Measurements from ENCODE around the gene PTK6. TPM values are rescaled to one million over a fixed set of nuclear protein-coding genes. Genes with fewer than 3 reads are reported as not detected.
"Not testable (repeated sequence)": the region's sequence is repeated elsewhere in the genome, so short reads cannot be mapped to it uniquely, and the experiment has no call there.

PTK6 gene
- total RNA-seq, 1 donor from 2014 or later = 0.13 TPM

DNA sequence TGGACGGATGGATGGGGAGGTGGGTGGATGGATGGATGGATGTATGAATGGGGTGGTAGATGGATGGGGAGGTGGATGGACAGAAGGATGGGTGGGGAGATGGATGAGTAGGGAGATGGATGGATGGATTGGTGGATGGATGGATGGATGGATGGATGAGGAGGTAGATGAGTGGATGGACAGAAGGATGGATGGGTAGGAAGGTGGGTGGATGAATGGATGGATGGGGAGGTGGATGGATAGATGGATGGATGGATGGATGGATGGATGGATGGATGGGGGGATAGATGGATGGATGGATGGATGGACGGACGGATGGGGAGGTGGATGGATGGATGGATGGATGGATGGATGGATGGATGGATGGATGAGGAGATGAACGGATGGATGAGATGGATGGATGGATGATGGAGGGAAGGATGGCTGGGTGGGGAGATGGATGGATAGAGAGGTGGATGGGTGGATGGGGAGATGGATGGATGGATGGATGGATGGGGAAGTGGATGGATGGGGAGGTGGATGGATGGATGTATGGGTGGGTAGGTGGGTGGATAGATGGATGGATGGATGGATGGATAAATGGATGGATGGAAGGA is 45.4 kb downstream of the PTK6 start:
- ATAC-seq (no peak), DNase-seq (ENCODE audit: low spot score) (no peak)
- intact Hi-C loops (cut with DNase I) = no loop called here

DNA sequence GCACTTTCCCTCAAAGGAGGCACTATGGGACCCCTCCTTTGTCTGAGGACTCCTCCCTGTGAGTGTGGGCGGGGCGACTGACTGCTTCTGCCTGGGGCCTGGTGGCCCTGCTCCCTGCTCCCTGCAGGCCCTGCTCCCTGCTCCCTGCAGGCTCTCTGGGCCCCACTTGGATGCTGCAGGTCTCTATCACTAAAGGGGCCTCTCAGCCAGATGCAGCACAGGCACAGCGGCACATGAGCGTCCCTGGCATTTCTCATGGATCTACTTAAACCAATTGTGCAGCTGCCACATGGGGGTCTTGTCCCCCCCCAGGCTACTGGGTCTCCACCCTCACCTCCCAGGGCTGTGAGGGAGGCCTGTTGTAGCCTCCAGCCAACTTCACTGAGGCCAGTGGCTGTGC is 46.1 kb downstream of the PTK6 start:
- ATAC-seq (no peak), DNase-seq (ENCODE audit: low spot score) (no peak)
- intact Hi-C loops (cut with DNase I) = no loop called here

DNA sequence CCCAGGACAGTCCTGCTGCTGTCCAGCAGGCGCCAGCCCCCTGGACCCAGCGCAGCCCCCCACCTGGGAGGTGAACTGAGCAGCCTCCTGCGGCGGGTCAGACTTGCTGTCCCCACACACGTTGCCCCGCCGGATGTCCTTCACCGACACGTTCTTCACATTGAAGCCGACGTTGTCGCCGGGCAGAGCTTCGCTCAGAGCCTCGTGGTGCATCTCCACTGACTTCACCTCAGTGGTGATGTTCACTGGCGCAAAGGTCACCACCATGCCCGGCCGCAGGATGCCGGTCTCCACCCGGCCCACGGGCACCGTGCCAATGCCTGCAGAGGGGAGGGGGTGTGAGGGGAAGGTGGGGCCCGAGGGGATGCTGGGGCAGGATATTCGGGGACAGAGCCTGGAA is 46.8 kb downstream of the PTK6 start:
- intact Hi-C loops (cut with DNase I) = no loop called here
- ATAC-seq (no peak), DNase-seq (ENCODE audit: low spot score) (no peak)

DNA sequence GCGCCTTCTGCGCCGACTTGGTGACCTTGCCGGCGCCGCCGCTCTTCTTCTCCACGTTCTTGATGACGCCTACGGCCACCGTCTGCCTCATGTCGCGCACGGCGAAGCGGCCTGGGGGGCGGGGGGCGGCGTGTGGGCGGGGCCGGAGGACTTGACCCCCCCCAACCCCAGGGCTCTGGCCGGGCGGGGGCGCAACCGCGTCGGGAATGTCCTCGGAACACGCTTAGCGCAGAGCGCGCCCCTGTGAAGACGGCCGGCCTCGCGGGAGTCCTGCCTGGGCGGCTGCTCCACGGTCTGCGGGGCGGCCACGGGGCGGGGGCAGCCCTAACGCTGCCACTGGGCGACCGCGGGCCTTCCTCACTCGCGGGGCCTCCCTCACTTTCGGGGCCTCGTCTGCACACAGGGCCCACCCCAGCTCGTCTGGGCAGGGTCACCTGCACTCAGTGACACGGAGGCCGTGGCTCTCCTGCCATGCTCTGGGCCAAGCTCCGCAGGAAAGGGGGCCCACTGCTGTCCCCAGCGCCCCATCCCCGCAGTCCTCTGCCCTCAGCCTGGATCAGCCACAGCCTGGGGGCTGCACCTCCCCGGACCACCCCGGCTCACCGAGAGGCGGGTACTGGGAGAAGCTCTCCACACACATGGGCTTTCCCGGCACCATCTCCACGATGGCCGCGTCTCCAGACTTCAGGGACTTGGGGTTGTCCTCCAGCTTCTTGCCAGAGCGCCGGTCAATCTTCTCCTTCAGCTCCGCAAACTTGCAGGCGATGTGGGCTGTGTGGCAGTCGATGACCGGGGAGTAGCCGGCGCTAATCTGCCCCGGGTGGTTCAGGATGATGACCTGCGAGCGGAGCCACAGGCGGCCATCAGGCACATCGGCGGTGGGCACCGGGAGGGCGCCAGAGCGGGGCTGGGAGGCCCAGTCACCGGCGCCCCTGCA is 48.6 kb downstream of the PTK6 start:
- intact Hi-C loops (cut with DNase I) = no loop called here
- DNase-seq (ENCODE audit: low spot score) = no peak
- ATAC-seq = no peak

DNA sequence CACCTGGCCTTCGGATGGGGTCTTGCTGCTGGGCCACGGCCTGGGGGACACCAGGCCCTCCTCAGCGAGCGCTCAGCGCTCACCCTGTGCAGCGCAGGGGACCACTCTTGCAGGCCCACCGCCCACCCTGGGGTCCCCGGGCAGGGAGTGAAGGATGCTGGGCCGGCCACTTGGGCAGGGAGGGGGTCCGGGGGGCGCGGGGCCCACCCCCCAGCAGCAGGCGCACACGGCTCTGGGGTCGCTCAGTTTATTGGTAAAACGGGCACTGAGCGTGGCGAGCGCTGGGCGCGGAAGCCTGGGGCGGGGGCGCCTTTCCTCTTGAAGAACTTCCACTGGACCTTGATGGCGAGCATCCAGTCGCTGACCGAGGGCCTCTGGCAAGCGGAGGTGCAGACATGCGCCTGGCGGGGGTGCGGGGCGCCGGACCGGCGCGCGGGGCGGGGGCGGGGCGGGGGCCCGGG is 49.4 kb downstream of the PTK6 start:
- intact Hi-C loops (cut with DNase I) = no loop called here
- ATAC-seq (no peak), DNase-seq (ENCODE audit: low spot score) (no peak)

DNA sequence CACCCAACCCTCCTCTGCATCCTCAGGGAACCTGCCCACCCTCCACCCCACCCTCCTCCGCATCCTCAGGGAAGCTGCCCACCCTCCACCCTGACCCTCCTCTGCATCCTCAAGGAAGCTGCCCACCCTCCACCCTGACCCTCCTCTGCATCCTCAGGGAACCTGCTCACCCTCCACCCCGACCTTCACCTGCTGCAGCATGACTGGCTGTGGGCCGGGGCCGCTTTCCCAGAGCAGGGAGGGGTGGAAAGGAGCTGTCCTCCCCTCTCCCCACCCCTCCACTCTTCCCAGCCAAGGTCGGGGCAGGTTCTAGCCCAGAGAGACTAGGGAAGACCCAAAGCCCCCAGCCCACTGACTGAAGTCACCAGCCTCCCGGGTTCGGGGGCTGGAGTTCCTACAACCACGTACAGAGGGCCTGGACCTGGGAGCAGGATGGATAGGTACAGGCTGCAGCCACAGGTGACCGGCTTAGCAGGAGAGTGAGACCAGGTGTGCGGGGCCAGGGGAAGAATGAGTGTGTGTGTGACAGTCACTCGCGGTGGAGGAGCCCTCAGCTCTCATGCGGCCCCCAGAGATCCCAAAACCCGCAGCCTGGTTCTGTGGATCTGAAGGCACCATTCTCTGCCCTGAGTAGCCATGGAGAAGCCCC is 49.9 kb downstream of the PTK6 start:
- no peak for ATAC-seq
- intact Hi-C loops (cut with DNase I) = no loop called here
- DNase-seq (ENCODE audit: low spot score) = no peak

DNA sequence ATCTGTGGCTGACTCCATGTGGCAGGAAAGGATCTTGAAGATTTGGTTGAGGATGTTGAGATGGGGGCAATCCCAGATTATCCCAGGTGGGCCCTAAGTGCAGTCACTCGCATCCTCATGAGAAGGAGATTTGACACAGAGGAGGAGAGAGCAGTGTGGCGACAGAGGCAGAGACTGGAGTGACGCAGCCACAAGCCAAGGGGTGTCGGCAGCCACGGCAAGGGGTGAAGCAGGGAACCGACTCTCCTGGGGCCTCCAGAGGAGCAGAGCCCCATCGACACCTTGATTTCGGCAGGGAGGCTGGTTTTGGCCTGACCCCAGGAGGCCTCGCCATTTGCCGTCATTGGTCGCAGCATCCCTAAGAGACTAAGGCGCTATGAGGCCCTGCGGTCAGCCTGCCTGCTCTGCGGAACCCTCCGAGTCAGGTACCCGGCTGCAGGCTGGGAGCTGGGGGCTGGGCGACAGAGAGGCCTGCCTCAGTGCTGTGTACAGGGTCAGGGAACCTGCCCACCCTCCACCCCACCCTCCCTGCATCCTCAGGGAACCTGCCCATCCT is 50.8 kb downstream of the PTK6 start:
- no peak for DNase-seq (ENCODE audit: low spot score)
- intact Hi-C loops (cut with DNase I) = no loop called here
- ATAC-seq = no peak

DNA sequence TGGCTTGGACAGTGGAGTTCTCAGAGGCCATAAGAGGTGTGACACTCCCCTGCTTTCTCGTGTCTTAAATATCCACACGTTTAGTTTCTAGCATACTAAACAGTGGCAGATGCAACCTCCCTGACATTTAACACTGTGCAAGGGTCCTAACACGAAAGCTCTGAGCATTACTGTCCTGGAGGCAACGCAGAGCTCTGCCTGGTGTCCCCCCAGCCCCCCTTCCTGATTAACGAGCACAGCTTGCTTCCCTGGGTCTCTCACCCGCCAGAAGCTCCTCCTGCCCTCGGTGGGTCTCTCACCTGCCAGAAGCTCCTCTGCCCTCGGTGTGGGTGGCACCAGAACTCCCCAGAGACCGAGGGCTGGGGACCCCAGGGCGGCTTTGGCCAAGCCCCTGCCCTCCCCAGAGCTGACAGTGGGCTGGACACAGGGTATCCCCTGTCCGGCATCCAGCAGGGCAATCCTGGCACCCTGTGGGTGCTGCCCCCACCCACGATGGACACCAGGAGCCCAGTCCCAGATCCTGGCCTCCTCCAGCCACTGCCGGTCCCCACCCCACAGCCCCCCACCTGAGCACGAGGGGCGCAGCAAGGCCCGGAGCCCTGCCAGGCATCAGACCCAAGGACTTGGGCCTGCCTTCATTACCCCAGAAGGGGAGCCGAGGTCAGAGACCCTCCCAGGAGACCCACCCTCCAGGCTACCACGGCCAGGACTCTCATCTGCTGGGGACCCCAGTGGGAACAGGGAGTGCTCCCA is 52.3 kb downstream of the PTK6 start:
- DNase-seq (ENCODE audit: low spot score) (no peak), ATAC-seq (no peak)
- intact Hi-C loops (cut with DNase I) = no loop called here

DNA sequence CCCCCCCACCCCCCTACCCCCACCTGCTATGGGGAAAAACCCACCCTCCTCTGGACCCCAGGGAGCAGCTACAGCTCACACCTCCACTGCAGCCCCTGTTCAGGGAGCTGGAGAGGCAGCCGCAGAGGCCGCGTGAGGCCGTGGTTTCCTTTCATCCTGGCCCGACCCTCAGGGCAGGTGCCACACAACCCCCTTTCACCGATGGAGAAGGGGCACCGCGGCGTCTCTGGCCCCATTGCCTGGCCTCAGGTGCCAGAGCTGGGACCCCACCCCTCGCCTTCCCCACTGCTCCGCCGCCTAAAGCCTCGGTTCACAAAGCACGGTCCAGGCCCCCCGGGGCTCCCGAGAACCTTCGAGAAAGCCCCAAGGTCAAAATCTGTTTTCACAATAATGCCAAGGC is 52.9 kb downstream of the PTK6 start:
- DNase-seq (ENCODE audit: low spot score) (no peak), ATAC-seq (no peak)
- intact Hi-C loops (cut with DNase I) = no loop called here

DNA sequence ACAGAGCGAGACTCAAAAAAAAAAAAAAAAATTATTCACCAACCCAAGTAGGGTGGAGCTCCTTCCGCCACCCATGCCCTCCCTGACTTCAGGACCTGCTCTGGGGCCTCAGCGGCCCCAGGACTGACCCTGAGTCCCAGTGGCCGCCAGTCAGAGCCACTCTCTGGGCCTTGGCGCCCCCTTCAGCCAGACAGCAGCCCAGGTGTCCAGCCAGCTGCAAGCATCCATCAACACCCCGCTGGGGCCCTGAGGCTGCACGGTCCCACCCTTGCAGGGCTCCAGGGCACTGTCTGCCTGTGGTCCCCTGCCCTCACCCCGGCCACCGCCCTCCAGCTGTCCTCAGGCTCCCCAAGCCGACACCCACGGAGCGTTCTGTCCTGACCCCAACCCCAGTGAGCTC is 53.3 kb downstream of the PTK6 start:
- no peak for ATAC-seq
- intact Hi-C loops (cut with DNase I) = no loop called here

DNA sequence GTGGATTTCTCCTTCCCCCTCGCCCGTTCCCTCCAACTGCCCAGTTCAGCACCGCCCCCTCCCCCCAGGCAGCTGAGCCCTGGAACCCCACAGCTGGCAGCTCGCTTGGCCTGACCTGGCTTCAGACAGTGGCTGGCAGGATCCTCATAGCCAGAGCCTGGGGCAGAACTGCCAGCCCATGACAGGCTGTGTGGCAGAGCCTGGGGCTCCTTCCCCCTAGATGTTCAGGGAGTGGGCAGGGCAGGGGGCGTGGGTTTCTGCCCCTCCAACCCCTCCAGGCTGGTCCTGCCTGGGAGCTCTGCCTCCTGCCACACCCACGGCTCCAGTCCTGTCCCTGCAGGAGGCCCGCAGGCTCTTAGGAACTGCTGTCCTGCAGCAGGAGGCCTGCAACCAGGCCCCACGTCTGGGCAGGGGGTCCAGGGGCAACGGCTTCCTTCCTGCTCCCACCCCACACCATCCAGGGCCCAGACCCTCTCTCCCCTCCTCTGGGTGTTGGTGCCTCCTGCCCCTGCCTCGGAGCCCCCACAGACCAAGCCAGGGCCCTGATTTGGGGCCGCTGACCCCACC is 55.1 kb downstream of the PTK6 start:
- intact Hi-C loops (cut with DNase I) = no loop called here
- DNase-seq (ENCODE audit: low spot score) (no peak), ATAC-seq (no peak)

More for the DNA sequence above, 53.3 kb downstream of the PTK6 start:
- no peak for DNase-seq (ENCODE audit: low spot score)

DNA sequence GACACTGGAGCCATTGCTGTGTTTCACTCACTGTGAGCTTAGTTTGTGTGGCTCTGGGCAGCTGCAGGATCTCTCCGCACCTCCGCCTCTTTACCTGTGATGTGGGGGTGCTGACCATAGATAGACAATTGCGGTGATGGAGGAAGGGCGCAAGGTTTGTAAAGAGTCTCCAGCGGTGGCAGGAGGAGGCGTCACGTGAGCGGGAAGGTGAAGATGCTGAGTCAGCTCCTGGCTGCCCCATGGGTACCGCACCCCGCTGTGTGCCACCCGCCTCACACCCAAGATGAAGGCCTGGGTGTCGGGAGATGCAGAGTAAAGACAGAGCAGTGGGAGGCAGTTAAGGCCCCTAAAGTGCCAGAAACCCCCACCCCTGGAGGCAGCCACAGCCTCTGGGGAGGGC is 55.7 kb downstream of the PTK6 start:
- intact Hi-C loops (cut with DNase I) = no loop called here
- no peak for DNase-seq (ENCODE audit: low spot score)
- ATAC-seq = no peak

DNA sequence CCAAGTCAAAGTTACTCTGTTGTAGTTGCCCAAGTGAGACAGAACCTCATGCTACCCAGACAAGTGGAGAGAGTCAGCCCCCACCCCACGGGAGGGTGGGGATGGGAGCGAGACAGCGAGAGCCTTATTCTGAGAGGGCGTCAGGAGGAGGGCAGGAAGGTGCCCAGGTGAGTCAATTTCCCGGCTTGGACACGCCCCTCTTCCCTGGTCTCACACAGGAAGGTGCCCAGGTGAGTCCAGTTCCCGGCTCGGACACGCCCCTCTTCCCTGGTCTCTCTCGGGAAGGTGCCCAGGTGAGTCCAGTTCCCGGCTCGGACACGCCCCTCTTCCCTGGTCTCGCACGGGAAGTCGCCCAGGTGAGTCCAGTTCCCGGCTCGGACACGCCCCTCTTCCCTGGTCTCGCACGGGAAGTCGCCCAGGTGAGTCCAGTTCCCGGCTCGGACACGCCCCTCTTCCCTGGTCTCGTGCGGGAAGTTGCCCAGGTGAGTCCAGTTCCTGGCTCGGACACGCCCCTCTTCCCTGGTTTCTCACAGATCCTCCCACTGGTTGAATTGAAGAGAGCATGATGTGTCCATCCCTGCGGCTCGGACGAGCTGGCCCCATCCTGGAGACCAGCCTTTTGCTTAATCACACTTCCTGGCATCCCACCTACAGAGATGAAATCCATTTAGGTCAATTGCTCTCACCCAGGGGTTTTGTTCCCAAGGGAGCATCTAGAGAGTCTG is 57.3 kb downstream of the PTK6 start:
- DNase-seq (ENCODE audit: low spot score); ATAC-seq: not testable (repeated sequence)
- intact Hi-C loops (cut with DNase I) = loop anchor here (2.0 kb wide), 1 partner anchor 51 kb away; no protein-coding TSS in a partner anchor

DNA sequence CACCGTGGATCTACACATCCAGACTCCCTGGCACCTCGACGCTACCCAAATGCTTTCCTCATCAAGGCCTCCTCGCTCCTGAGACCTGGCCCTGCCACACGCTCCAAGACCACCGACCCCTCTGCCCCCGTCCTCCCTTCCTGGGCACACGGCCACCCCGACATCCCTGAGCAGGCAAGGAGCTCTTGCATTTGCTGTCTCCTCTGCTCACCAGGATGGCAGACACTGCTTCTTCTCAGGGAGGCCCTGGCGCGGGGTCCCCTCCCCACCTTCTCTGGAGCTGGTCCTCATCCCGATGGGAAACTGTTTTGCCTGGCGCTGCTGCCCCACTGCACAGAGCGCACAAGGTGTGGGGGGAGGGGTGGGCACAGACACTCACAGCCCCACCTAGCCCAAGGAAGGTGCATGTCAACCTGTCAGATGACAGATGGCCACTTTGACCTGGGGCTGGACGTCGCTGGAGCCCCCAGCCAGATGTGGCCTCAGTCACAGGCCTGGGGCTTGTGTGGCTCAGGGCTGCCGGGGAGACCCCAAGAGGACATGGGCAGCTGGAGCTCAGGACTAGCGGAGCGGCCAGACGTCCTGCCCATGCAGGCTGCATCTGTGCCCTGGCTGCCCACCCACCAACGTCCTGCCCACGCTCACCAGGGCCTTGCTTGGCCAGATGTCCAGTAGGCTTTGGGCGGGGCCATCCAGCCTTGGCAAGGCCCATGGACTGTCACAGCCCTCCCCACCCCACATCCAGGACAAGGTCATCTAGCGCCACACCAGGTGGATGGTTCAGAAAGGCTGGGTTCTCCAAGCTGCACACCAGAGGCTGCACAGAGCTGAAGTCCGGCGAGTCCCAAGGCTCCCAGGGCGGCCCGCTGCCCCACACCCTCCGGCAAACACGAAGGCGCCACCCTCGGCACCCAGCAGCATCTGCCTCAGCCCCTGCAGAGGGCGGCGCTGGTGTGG is 58.6 kb downstream of the PTK6 start:
- DNase-seq (ENCODE audit: low spot score) = no peak
- ATAC-seq = no peak
- intact Hi-C loops (cut with DNase I) = loop anchor here (2.0 kb wide), 1 partner anchor 50 kb away; no protein-coding TSS in a partner anchor
